Measurements from ENCODE around the gene SNX18.

DNA sequence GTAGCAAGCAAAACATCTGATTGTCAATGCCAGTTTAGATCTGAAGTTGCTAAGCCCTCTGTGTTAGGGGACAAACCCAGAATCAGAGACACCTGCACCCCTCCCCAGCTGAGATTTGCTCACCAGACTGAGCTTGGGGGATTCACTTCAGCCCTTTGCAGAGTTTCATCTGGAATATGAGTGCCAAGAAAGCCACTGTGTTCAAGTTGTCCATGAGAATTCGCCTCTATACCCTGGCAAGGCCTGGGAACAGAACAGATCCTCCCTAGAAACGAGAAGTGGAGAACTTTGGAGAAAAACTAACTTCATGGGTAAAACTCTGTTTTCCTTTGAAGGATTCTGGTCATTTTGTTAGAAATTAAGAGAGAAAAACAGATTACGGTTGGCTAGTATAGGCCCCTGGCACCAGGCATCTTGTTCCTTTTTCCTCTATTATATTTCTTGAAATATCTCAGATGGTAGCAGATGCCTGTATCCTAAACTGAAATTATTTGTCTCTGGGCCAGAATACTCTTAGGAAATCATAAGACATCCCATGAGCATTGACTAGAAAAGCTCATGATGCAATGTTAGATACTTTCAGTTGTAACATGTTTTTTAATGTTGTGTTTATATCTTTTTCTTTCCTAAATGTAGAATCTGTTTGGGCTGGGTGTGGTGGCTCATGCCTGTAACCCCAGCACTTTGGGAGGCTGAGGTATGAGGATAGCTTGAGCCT, 64.4 kb downstream of the SNX18 start:
- TF ChIP-seq, protein P1, sequence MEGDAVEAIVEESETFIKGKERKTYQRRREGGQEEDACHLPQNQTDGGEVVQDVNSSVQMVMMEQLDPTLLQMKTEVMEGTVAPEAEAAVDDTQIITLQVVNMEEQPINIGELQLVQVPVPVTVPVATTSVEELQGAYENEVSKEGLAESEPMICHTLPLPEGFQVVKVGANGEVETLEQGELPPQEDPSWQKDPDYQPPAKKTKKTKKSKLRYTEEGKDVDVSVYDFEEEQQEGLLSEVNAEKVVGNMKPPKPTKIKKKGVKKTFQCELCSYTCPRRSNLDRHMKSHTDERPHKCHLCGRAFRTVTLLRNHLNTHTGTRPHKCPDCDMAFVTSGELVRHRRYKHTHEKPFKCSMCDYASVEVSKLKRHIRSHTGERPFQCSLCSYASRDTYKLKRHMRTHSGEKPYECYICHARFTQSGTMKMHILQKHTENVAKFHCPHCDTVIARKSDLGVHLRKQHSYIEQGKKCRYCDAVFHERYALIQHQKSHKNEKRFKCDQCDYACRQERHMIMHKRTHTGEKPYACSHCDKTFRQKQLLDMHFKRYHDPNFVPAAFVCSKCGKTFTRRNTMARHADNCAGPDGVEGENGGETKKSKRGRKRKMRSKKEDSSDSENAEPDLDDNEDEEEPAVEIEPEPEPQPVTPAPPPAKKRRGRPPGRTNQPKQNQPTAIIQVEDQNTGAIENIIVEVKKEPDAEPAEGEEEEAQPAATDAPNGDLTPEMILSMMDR (conservative IDR thresholded peaks at IDR 0.05; ENCODE audit: low read length), result no peak
- no peak for TF ChIP-seq EZH2phosphoT487 (IDR thresholded peaks at IDR 0.05; ENCODE audit: borderline replicate concordance)

Data from Loucy (cell line).